Muscle layer of duodenum (tissue), 2 donors: ENCODE measurements around the gene FARP1.

Experiments
- H3K27ac ChIP-seq: one replicate; pipeline ENCODE4 v1.7.0; 2013; ENCODE audit warnings: mild to moderate bottlenecking, low read length
- H3K27me3 ChIP-seq: one replicate; pipeline ENCODE4 v1.7.0; 2013; ENCODE audit warnings: low read depth, mild to moderate bottlenecking, control low read depth, low read length
- H3K36me3 ChIP-seq, 2 donors: one replicate each; pipeline ENCODE4 v1.7.0; 2013; ENCODE audit warnings: low read length in 2 of 2, control low read depth in 1 of 2, mild to moderate bottlenecking in 1 of 2; ENCODE audit not compliant: insufficient read depth in 2 of 2, control insufficient read depth in 1 of 2
- H3K4me1 ChIP-seq, 2 donors: one replicate each; pipeline ENCODE4 v1.7.0; 2013; ENCODE audit warnings: low read length in 2 of 2, mild to moderate bottlenecking in 2 of 2, control low read depth in 1 of 2, moderate library complexity in 1 of 2; ENCODE audit not compliant: insufficient read depth in 2 of 2, control insufficient read depth in 1 of 2
- H3K4me3 ChIP-seq, 2 donors: one replicate each; pipeline ENCODE4 v1.7.0; 2013; ENCODE audit warnings: low read length in 2 of 2, low read depth in 1 of 2, mild to moderate bottlenecking in 1 of 2
- H3K9me3 ChIP-seq, 2 donors: one replicate each; pipeline ENCODE4 v1.7.0; 2013; ENCODE audit warnings: low read length in 2 of 2, control low read depth in 1 of 2, mild to moderate bottlenecking in 1 of 2; ENCODE audit not compliant: control insufficient read depth in 1 of 2
- donor health status: healthy.

Gene FARP1

GRCh38 chr13:98278068-98278724 is 135.3 kb downstream of the FARP1 start:
- Histone ChIP-seq H3K27me3 (no peaks in the 10 kb centered on the region), H3K27ac (no peak overlapping the region), H3K4me3 (no peak overlapping the region), H3K4me1 (peaks cover 0 to 13% of the 10 kb centered on the region in 2 donors), H3K36me3 (no peaks in the 10 kb centered on the region), H3K9me3 (no peaks in the 10 kb centered on the region)

GRCh38 chr13:98279473-98280175 is 136.7 kb downstream of the FARP1 start:
- H3K27me3 ChIP-seq, result no peaks in the 10 kb centered on the region
- no peaks in the 10 kb centered on the region for H3K9me3 ChIP-seq
- no peaks in the 10 kb centered on the region for H3K36me3 ChIP-seq
- no peak overlapping the region for H3K27ac ChIP-seq
- H3K4me3 ChIP-seq, result no peak overlapping the region
- H3K4me1 ChIP-seq, result peaks cover 0 to 15% of the 10 kb centered on the region in 2 donors

GRCh38 chr13:98280176-98280510 is 137.2 kb downstream of the FARP1 start:
- no peak overlapping the region for H3K27ac ChIP-seq
- H3K4me1 ChIP-seq, result peaks cover 0 to 15% of the 10 kb centered on the region in 2 donors

DNA sequence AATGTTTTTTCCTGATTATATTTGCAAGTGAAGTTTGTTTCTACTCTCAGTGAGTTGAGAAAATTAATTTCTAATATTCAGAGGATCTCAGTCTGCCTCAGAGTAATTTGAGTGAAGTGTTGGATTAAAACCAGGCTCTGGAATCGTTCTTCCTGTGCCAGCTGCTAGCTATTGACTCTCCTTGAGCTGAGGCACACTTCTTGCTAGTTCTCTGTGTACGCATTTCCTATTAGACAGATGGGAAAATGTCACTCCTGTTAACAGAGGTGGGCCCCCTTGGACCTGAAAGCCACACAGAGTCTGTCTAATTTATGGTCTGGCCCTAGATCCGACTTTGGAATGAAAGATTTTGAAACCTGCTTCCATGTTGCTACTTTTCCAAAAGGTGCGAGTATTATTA is 141.8 kb downstream of the FARP1 start:
- Histone ChIP-seq H3K4me3 (no peak overlapping the region), H3K9me3 (no peaks in the 10 kb centered on the region), H3K27ac (no peak overlapping the region), H3K4me1 (peaks cover 0 to 4% of the 10 kb centered on the region in 2 donors), H3K36me3 (no peaks in the 10 kb centered on the region), H3K27me3 (no peaks in the 10 kb centered on the region)

More at GRCh38 chr13:98280176-98280510, 137.2 kb downstream of the FARP1 start:
- no peaks in the 10 kb centered on the region for H3K36me3 ChIP-seq
- H3K4me3 ChIP-seq, result no peak overlapping the region
- H3K27me3 ChIP-seq, result no peaks in the 10 kb centered on the region
- H3K9me3 ChIP-seq, result no peaks in the 10 kb centered on the region

- Histone ChIP-seq H3K27ac (no peak overlapping the region), H3K4me1 (peaks cover 0 to 4% of the 10 kb centered on the region in 2 donors), H3K27me3 (no peaks in the 10 kb centered on the region), H3K36me3 (no peaks in the 10 kb centered on the region), H3K4me3 (no peak overlapping the region), H3K9me3 (no peaks in the 10 kb centered on the region)
Measured at GRCh38 chr13:98285317-98285716, 142.4 kb downstream of the FARP1 start.

GRCh38 chr13:98285852-98286594 is 143.1 kb downstream of the FARP1 start:
- Histone ChIP-seq H3K27ac (no peak overlapping the region), H3K4me1 (peaks cover 0 to 4% of the 10 kb centered on the region in 2 donors), H3K27me3 (no peaks in the 10 kb centered on the region), H3K36me3 (no peaks in the 10 kb centered on the region), H3K9me3 (no peaks in the 10 kb centered on the region), H3K4me3 (no peak overlapping the region)

- no peak overlapping the region for H3K27ac ChIP-seq
- H3K4me1 ChIP-seq, result peaks cover 0 to 4% of the 10 kb centered on the region in 2 donors
- H3K9me3 ChIP-seq, result no peaks in the 10 kb centered on the region
- H3K4me3 ChIP-seq, result no peak overlapping the region
- no peaks in the 10 kb centered on the region for H3K36me3 ChIP-seq
- no peaks in the 10 kb centered on the region for H3K27me3 ChIP-seq
Measured at GRCh38 chr13:98286799-98287198, 143.9 kb downstream of the FARP1 start.

- Histone ChIP-seq H3K36me3 (no peaks in the 10 kb centered on the region), H3K27ac (no peak overlapping the region), H3K4me3 (no peak overlapping the region), H3K9me3 (no peaks in the 10 kb centered on the region), H3K4me1 (peaks cover 0 to 2% of the 10 kb centered on the region in 2 donors), H3K27me3 (no peaks in the 10 kb centered on the region)
Measured at GRCh38 chr13:98288211-98288610, 145.3 kb downstream of the FARP1 start.

DNA sequence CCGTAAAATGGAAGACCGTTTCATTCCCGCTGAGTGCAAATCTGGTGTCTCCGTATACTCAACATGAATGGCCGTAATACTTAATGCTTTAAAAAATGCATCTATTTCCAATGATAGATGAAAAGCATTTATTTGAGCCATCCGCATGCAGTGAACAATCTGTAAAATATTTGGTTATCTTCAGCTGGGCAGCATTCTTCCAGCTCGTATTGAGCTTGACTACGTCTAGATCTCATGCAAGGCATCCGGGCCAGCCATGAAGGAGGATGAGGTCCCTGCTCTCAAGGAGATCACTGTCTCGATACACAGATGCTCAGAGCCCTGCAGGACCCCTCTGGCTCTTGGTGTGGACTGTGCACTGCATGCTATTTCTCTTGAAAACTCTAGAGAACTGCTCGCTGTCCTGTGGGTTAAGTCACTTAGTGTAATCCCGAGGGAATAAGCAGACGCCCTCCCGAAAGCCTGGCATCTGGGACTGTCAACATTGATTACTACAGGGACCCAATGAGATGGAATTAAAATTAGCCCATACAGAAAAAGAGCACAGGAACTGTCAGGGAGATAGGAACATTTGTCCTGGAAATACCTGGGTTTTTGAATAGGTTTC is 146.5 kb downstream of the FARP1 start:
- no peak overlapping the region for H3K27ac ChIP-seq
- H3K36me3 ChIP-seq, result no peaks in the 10 kb centered on the region
- H3K4me3 ChIP-seq, result no peak overlapping the region
- H3K9me3 ChIP-seq, result no peaks in the 10 kb centered on the region
- H3K4me1 ChIP-seq, result no peaks in the 10 kb centered on the region
- no peaks in the 10 kb centered on the region for H3K27me3 ChIP-seq

DNA sequence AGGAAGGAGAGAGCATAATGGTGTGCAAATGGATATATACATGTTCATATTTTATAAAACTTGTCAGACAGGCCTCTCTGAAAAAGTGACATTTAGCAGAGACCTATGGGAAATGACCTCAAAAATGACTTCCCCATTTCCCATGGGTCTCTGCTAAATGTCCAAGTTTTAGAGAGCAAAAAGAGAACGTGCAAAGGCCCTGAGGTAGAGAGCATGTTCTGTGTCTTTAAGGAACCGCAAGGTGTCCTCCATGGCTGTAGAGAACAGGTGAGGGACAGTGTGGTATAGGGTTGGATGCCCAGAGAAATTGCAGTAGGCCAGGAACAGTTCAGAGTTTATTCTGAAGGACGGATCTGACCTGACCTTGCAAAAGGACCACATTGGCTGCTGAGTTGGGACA is 147.4 kb downstream of the FARP1 start:
- Histone ChIP-seq H3K27ac (no peak overlapping the region), H3K4me3 (no peak overlapping the region), H3K4me1 (peaks cover 0 to 3% of the 10 kb centered on the region in 2 donors), H3K27me3 (no peaks in the 10 kb centered on the region), H3K9me3 (no peaks in the 10 kb centered on the region), H3K36me3 (no peaks in the 10 kb centered on the region)

DNA sequence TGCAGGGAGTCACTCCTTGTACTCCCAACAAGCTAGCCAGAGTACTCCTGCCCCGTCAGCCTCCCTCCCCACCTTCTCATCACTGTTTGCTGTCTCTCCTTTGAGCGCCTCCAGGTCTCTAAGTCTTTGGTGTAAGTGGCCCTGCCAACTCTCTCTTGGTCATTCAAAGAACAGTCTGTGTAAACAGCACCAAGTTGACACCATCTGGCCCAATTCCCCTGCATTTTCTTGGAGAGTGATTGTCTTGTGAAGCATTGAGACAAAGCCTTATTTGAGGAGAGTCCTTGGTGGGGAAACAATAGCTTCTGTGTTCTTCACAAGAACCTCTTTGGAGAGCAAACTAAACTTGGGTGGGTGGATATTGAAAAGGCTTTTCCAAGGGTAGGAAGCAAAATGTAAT is 148.8 kb downstream of the FARP1 start:
- H3K27ac ChIP-seq, result no peak overlapping the region
- H3K4me3 ChIP-seq, result no peak overlapping the region
- H3K27me3 ChIP-seq, result no peaks in the 10 kb centered on the region
- peaks cover 0 to 7% of the 10 kb centered on the region in 2 donors for H3K4me1 ChIP-seq
- no peaks in the 10 kb centered on the region for H3K9me3 ChIP-seq
- H3K36me3 ChIP-seq, result no peaks in the 10 kb centered on the region
